GM18498 (cell line): ENCODE data around the gene ABHD16B.

ENCODE experiments used
- ATAC-seq: cut with Tn5 transposase; IDR thresholded peaks from one replicate; pipeline ENCODE4 v1.9.1; 2021; ENCODE audit warnings: mild to moderate bottlenecking, moderate library complexity; ENCODE audit not compliant: unreplicated experiment

Gene ABHD16B

GRCh38 chr20:63861365-63861934 is at the start of gene ABHD16B:
Gene ABHD16B (plus strand): TSS chr20:63861498. CDS start chr20:63861541, 43 bp downstream.
- ATAC-seq = no peak

- no peak for ATAC-seq
Measured at GRCh38 chr20:63814891-63815614, 46.2 kb upstream of the ABHD16B start.

GRCh38 chr20:63815615-63816253 is 45.6 kb upstream of the ABHD16B start:
- ATAC-seq = no peak

GRCh38 chr20:63819224-63819921 is 41.9 kb upstream of the ABHD16B start:
- no peak for ATAC-seq

GRCh38 chr20:63821811-63822210 is 39.5 kb upstream of the ABHD16B start:
- ATAC-seq = no peak

GRCh38 chr20:63822276-63822696 is 39.0 kb upstream of the ABHD16B start:
- ATAC-seq = no peak

- ATAC-seq = no peak
Measured at GRCh38 chr20:63823691-63824311, 37.5 kb upstream of the ABHD16B start.

- no peak for ATAC-seq
Measured at GRCh38 chr20:63825331-63826118, 35.8 kb upstream of the ABHD16B start.

- no peak for ATAC-seq
Measured at GRCh38 chr20:63826753-63827152, 34.5 kb upstream of the ABHD16B start.

- no peak for ATAC-seq
Measured at GRCh38 chr20:63828124-63828523, 33.2 kb upstream of the ABHD16B start.

- no peak for ATAC-seq
Measured at GRCh38 chr20:63828545-63828944, 32.8 kb upstream of the ABHD16B start.

GRCh38 chr20:63828951-63829350 is 32.3 kb upstream of the ABHD16B start:
- no peak for ATAC-seq

- no peak for ATAC-seq
Measured at GRCh38 chr20:63829603-63829944, 31.7 kb upstream of the ABHD16B start.

- ATAC-seq = no peak
Measured at GRCh38 chr20:63829945-63830835, 31.1 kb upstream of the ABHD16B start.

- ATAC-seq = no peak
Measured at GRCh38 chr20:63830841-63831588, 30.3 kb upstream of the ABHD16B start, which contains the start of gene ZBTB46. Gene ZBTB46 (minus strand): TSS chr20:63831264. CDS start chr20:63790757, 40,507 bp downstream.

GRCh38 chr20:63831646-63831992 is 29.7 kb upstream of the ABHD16B start:
- ATAC-seq = no peak

GRCh38 chr20:63831993-63832686 is 29.2 kb upstream of the ABHD16B start:
- ATAC-seq = no peak
